Measurements from ENCODE around the gene ANAPC15.
"Not testable (repeated sequence)": the region's sequence is repeated elsewhere in the genome, so short reads cannot be mapped to it uniquely, and the experiment has no call there.

Gene ANAPC15

DNA sequence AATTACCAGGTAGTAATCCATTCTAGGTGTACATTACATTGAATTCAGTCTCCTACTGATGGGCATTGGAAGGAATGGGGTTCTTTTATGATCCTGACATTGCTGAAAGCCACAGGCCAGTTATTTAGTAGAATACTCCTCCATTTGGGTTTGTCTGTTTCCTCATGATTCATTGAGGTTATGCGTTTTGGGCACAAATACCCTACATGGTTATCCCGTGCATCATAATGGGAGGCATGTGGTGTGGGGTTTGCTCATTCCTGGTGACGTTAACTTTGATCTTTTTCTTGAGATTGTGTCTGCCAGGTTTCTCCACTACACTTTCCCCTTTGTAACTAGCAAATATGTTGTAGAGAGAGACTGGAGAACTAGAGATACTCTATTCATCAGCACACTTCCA, 28.6 kb upstream of the ANAPC15 start:
- Histone ChIP-seq H3K27ac (ENCODE audit: low read depth, low read length) (peak overlapping the region; percentile 70), H3K4me1 (ENCODE audit: control insufficient read depth, insufficient read depth, low read length, unreplicated experiment) (peaks cover 24% of the 10 kb centered on the region), H3K36me3 (ENCODE audit: insufficient read depth, low read length) (no peaks in the 10 kb centered on the region), H3K27me3 (ENCODE audit: insufficient read depth, low read length) (no peaks in the 10 kb centered on the region), H3K79me2 (ENCODE audit: control insufficient read depth, insufficient read depth, low read length, unreplicated experiment) (no peaks in the 10 kb centered on the region), H2AFZ (ENCODE audit: low read length, unreplicated experiment) (no peak overlapping the region), H3K4me3 (ENCODE audit: low read depth, low read length) (no peak overlapping the region)

- Histone ChIP-seq H3K4me1 (ENCODE audit: control insufficient read depth, insufficient read depth, low read length, unreplicated experiment) (peaks cover 24% of the 10 kb centered on the region), H3K27me3 (ENCODE audit: insufficient read depth, low read length) (no peaks in the 10 kb centered on the region), H3K27ac (ENCODE audit: low read depth, low read length) (peak overlapping the region; percentile 70), H3K4me3 (ENCODE audit: low read depth, low read length) (no peak overlapping the region), H3K36me3 (ENCODE audit: insufficient read depth, low read length) (no peaks in the 10 kb centered on the region), H2AFZ (ENCODE audit: low read length, unreplicated experiment) (no peak overlapping the region), H3K79me2 (ENCODE audit: control insufficient read depth, insufficient read depth, low read length, unreplicated experiment) (no peaks in the 10 kb centered on the region)
Measured at GRCh38 chr11:72140661-72141060, 28.2 kb upstream of the ANAPC15 start.

DNA sequence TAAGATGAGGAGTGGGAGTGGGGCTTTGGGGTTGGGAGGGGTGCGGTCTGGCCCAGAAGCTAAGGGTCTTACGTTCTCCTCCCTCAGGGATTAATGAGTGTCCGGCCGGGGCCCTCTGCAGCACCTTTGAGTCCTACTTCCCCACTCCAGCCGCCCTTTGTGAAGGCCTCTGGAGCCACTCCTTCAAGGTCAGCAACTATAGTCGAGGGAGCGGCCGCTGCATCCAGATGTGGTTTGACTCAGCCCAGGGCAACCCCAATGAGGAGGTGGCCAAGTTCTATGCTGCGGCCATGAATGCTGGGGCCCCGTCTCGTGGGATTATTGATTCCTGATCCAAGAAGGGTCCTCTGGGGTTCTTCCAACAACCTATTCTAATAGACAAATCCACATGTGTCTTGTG, 27.0 kb upstream of the ANAPC15 start:
- Histone ChIP-seq H3K4me1 (ENCODE audit: control insufficient read depth, insufficient read depth, low read length, unreplicated experiment) (peaks cover 16% of the 10 kb centered on the region), H3K27ac (ENCODE audit: low read depth, low read length) (no peak overlapping the region), H3K4me3 (ENCODE audit: low read depth, low read length) (no peak overlapping the region), H3K36me3 (ENCODE audit: insufficient read depth, low read length) (no peaks in the 10 kb centered on the region), H2AFZ (ENCODE audit: low read length, unreplicated experiment) (no peak overlapping the region), H3K27me3 (ENCODE audit: insufficient read depth, low read length) (no peaks in the 10 kb centered on the region), H3K79me2 (ENCODE audit: control insufficient read depth, insufficient read depth, low read length, unreplicated experiment) (no peaks in the 10 kb centered on the region)

DNA sequence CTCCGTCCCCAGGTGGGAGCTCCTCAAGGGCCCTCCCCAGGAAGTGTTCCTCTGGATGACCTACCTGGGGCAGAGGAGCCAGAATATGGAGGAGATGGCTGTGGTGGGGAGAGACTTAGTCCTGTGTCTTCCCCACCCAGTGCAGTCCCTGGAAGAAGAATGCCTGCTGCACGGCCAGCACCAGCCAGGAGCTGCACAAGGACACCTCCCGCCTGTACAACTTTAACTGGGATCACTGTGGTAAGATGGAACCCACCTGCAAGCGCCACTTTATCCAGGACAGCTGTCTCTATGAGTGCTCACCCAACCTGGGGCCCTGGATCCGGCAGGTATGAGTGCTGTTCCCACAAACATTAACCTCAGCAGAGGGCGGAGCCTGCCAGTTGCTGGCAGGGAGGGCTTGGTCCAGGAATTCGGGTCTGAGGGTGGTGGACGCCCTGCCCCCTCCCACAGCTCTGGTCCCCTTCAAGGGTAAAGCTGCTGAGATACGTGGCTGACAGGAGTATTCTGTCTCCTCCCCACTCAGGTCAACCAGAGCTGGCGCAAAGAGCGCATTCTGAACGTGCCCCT, 26.4 kb upstream of the ANAPC15 start:
- Histone ChIP-seq H2AFZ (ENCODE audit: low read length, unreplicated experiment) (no peak overlapping the region), H3K4me3 (ENCODE audit: low read depth, low read length) (no peak overlapping the region), H3K27me3 (ENCODE audit: insufficient read depth, low read length) (no peaks in the 10 kb centered on the region), H3K27ac (ENCODE audit: low read depth, low read length) (no peak overlapping the region), H3K36me3 (ENCODE audit: insufficient read depth, low read length) (no peaks in the 10 kb centered on the region), H3K4me1 (ENCODE audit: control insufficient read depth, insufficient read depth, low read length, unreplicated experiment) (peaks cover 15% of the 10 kb centered on the region), H3K79me2 (ENCODE audit: control insufficient read depth, insufficient read depth, low read length, unreplicated experiment) (no peaks in the 10 kb centered on the region)

DNA sequence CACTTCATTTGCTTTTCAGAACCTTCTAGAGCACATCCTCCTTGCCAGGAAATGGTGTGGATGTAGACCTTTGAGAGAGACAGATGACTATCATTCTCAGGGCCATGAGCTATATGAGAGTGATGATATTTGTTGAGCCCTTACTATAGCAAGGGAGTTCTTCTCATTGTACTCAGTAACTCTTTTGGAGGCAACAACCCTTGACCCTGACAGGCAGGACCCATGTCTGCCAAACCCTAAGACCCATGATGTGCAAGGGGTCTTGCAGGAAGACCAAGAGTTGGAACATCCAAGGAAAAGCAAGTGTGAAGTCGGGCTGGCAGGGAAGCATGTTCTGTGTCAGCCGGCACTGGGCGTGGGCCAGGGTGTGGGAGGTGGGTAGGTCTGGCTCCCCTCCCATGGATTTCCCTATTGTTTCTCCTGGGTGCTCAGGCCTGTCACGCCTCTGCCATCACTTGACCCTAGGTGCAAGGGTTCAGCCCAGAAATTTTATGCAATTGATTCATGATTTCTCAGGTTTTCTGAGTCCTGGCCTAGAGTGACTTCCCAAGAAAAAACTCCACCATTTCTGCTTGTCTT, 24.3 kb upstream of the ANAPC15 start:
- Histone ChIP-seq H3K27me3 (ENCODE audit: insufficient read depth, low read length) (peaks cover 4% of the 10 kb centered on the region; the same call in 1 of the 2 replicates), H3K27ac (ENCODE audit: low read depth, low read length) (no peak overlapping the region), H3K4me1 (ENCODE audit: control insufficient read depth, insufficient read depth, low read length, unreplicated experiment) (peaks cover 15% of the 10 kb centered on the region), H3K79me2 (ENCODE audit: control insufficient read depth, insufficient read depth, low read length, unreplicated experiment) (no peaks in the 10 kb centered on the region), H3K36me3 (ENCODE audit: insufficient read depth, low read length) (no peaks in the 10 kb centered on the region), H2AFZ (ENCODE audit: low read length, unreplicated experiment) (no peak overlapping the region), H3K4me3 (ENCODE audit: low read depth, low read length) (no peak overlapping the region)

DNA sequence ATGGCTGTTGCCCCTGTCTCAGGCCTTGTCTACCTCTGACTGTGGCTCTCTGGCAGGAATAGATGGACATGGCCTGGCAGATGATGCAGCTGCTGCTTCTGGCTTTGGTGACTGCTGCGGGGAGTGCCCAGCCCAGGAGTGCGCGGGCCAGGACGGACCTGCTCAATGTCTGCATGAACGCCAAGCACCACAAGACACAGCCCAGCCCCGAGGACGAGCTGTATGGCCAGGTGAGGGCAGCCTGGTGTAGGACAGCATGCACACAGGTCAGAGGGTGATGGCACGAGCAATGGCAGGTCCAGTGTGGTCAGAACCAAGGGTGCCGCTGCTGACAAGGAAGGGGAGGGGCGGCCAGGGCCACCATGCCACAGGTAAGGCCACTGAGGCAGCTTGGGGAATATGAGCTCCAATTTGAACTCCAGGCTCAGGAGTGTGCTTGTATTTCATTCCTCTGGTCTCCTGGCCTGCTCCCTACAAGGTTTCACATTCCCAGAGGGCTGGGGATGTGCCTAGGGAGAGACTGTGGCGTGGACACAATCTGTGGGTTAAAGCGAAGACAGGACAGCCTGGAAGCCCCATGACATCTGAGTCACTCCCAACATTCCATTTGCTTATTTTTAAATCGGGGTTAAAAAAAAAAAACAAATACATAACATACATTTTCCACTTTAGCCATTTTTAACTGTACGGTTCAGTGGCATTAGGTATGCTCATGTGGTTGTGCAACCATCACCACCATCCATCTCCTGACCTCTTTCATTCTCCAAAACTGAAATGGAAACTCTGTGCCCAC, 23.6 kb upstream of the ANAPC15 start:
- Histone ChIP-seq H3K79me2 (ENCODE audit: control insufficient read depth, insufficient read depth, low read length, unreplicated experiment) (no peaks in the 10 kb centered on the region), H3K27me3 (ENCODE audit: insufficient read depth, low read length) (peaks cover 11% of the 10 kb centered on the region; the same call in 1 of the 2 replicates), H3K4me3 (ENCODE audit: low read depth, low read length) (no peak overlapping the region), H3K36me3 (ENCODE audit: insufficient read depth, low read length) (no peaks in the 10 kb centered on the region), H3K4me1 (ENCODE audit: control insufficient read depth, insufficient read depth, low read length, unreplicated experiment) (peaks cover 9% of the 10 kb centered on the region), H3K27ac (ENCODE audit: low read depth, low read length) (no peak overlapping the region), H2AFZ (ENCODE audit: low read length, unreplicated experiment) (no peak overlapping the region)

DNA sequence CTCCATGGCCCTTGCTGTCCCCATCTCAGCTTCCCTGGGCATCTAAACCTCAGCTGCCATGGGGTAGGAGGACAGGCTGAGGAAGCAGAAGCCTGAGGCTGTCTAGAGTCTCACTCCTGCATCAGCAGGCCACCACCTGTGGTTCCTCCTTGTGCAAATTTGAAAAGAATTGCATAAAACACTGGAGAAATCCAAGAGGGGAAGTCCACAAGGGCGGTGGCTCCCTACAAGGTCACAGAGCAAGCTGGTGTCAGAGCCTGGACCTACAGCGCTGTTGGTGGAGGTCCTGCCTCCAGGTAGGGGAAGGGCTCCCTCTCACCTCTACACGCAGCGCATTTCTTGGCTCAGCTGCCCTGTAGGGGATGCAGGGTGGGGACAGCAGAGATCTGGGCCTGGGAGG, 23.0 kb upstream of the ANAPC15 start, which contains the start of gene FOLR3:
Gene FOLR3, plus strand, starts transcription at position 253 of the 400 bp plus-strand sequence. CDS start 228 bp downstream, outside the sequence.
- H3K79me2 ChIP-seq (ENCODE audit: control insufficient read depth, insufficient read depth, low read length, unreplicated experiment); H3K36me3 ChIP-seq (ENCODE audit: insufficient read depth, low read length); H3K27ac ChIP-seq (ENCODE audit: low read depth, low read length); H3K4me3 ChIP-seq (ENCODE audit: low read depth, low read length); H3K4me1 ChIP-seq (ENCODE audit: control insufficient read depth, insufficient read depth, low read length, unreplicated experiment); H2AFZ ChIP-seq (ENCODE audit: low read length, unreplicated experiment): not testable (repeated sequence)
- H3K27me3 ChIP-seq (ENCODE audit: insufficient read depth, low read length): peaks cover 12% of the 10 kb centered on the region; the same call in 1 of the 2 replicates

DNA sequence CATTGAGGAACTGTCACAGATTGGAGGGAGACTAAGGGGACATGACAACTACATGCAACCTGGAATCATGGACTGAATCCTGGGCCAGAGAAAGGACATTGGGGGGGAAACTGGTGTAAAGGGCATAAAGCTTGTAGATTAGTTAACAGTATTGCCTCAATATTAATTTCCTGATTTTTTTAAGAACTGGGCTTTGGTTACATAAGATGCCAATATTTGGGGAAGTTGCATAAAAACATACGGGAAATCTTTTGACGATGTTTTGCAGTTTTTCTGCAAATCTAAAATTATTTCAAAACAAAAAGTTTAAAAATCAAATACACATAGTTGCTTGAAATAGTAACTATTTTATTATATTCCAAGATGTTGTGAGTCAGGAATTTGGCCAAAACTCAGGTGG, 20.2 kb upstream of the ANAPC15 start:
- Histone ChIP-seq H3K4me3 (ENCODE audit: low read depth, low read length) (no peak overlapping the region), H3K4me1 (ENCODE audit: control insufficient read depth, insufficient read depth, low read length, unreplicated experiment) (no peaks in the 10 kb centered on the region), H3K27me3 (ENCODE audit: insufficient read depth, low read length) (peaks cover 12% of the 10 kb centered on the region; the same call in 1 of the 2 replicates), H3K79me2 (ENCODE audit: control insufficient read depth, insufficient read depth, low read length, unreplicated experiment) (no peaks in the 10 kb centered on the region), H2AFZ (ENCODE audit: low read length, unreplicated experiment) (no peak overlapping the region), H3K36me3 (ENCODE audit: insufficient read depth, low read length) (no peaks in the 10 kb centered on the region), H3K27ac (ENCODE audit: low read depth, low read length) (no peak overlapping the region)

GRCh38 chr11:72129381-72129780, 16.9 kb upstream of the ANAPC15 start:
- H3K27me3 ChIP-seq (ENCODE audit: insufficient read depth, low read length): peaks cover 12% of the 10 kb centered on the region; the same call in 1 of the 2 replicates
- no peaks in the 10 kb centered on the region for H3K4me1 ChIP-seq (ENCODE audit: control insufficient read depth, insufficient read depth, low read length, unreplicated experiment)
- no peaks in the 10 kb centered on the region for H3K79me2 ChIP-seq (ENCODE audit: control insufficient read depth, insufficient read depth, low read length, unreplicated experiment)
- H3K4me3 ChIP-seq (ENCODE audit: low read depth, low read length): no peak overlapping the region
- no peak overlapping the region for H3K27ac ChIP-seq (ENCODE audit: low read depth, low read length)
- H3K36me3 ChIP-seq (ENCODE audit: insufficient read depth, low read length): no peaks in the 10 kb centered on the region
- H2AFZ ChIP-seq (ENCODE audit: low read length, unreplicated experiment): no peak overlapping the region

GRCh38 chr11:72127923-72128322, 15.4 kb upstream of the ANAPC15 start:
- no peaks in the 10 kb centered on the region for H3K79me2 ChIP-seq (ENCODE audit: control insufficient read depth, insufficient read depth, low read length, unreplicated experiment)
- H3K4me3 ChIP-seq (ENCODE audit: low read depth, low read length): no peak overlapping the region
- H3K4me1 ChIP-seq (ENCODE audit: control insufficient read depth, insufficient read depth, low read length, unreplicated experiment): no peaks in the 10 kb centered on the region
- no peak overlapping the region for H3K27ac ChIP-seq (ENCODE audit: low read depth, low read length)
- H2AFZ ChIP-seq (ENCODE audit: low read length, unreplicated experiment): no peak overlapping the region
- H3K27me3 ChIP-seq (ENCODE audit: insufficient read depth, low read length): peaks cover 12% of the 10 kb centered on the region; the same call in 1 of the 2 replicates
- no peaks in the 10 kb centered on the region for H3K36me3 ChIP-seq (ENCODE audit: insufficient read depth, low read length)
